ENCODE data around the gene DKC1.

GRCh38 chrX:154738011-154738738, 24.5 kb upstream of the DKC1 start:
- no peak for TF ChIP-seq PATZ1 (CRISPR knock-in tag; IDR thresholded peaks at IDR 0.05)
- TF ChIP-seq ZNF629 (CRISPR knock-in tag; conservative IDR thresholded peaks at IDR 0.05): no peak
- TF ChIP-seq ZSCAN5A (CRISPR knock-in tag; IDR thresholded peaks at IDR 0.05; ENCODE audit: borderline replicate concordance): no peak
- no peak for TF ChIP-seq CTCF (CRISPR knock-in tag; IDR thresholded peaks at IDR 0.05)
- no peak for TF ChIP-seq MLX (CRISPR knock-in tag; IDR thresholded peaks at IDR 0.05)
- no peak for TF ChIP-seq MAZ (IDR thresholded peaks at IDR 0.05; ENCODE audit: borderline replicate concordance, low read depth, low read length)
- TF ChIP-seq MAZ (CRISPR knock-in tag; IDR thresholded peaks at IDR 0.05; ENCODE audit: low read depth): no peak
- TF ChIP-seq EED (CRISPR knock-in tag; IDR thresholded peaks at IDR 0.05): no peak
- no peak for TF ChIP-seq AFF4 (CRISPR knock-in tag; IDR thresholded peaks at IDR 0.05)
- no peak for TF ChIP-seq NR3C1 (CRISPR knock-in tag; IDR thresholded peaks at IDR 0.05)
- no peak for TF ChIP-seq CEBPB (IDR thresholded peaks at IDR 0.05; ENCODE audit: borderline replicate concordance, low read depth, low read length)
- TF ChIP-seq ZSCAN29 (CRISPR knock-in tag; conservative IDR thresholded peaks at IDR 0.05): no peak
- no peak for TF ChIP-seq POLR2A (IDR thresholded peaks at IDR 0.05; ENCODE audit: insufficient read depth in 1 of 2, low read depth in 2 of 2, low read length in 2 of 2)
- no peak for TF ChIP-seq FIP1L1 (IDR thresholded peaks at IDR 0.05; ENCODE audit: borderline replicate concordance, insufficient read depth, low read depth, low read length)
- TF ChIP-seq POLR2AphosphoS2 (IDR thresholded peaks at IDR 0.05; ENCODE audit: low read depth, low read length): no peak

Data from HepG2 (cell line).